Measurements from ENCODE around the gene IFT25. TPM values are rescaled to one million over a fixed set of nuclear protein-coding genes. Genes with fewer than 3 reads are reported as not detected.

IFT25 gene
- total RNA-seq, 4 donors from 2014 or later: 2.4 to 9.1 (median 2.9) TPM

DNA sequence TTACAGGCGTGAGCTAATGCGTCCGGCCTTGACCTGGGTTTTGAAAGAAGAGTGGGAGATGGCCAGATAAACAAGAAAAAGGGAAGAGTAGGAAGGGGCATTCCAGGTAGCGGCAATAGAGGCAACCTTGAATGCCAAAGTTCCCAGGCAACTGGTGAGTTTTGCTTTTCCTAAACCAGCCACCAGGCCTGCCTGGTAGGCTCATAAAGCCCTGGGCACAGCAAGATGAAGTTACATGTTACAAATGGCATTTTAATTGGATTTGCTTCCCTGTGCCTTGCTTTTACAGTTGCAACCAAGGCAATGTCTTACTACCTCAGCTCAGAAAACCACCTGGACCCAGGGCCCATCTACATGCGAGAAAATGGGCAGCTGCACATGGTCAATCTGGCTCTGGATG lies 6.2 kb upstream of the IFT25 start:
- Histone ChIP-seq H3K4me3 (no peak overlapping the region), H3K36me3 (peaks cover 0 to 23% of the 10 kb centered on the region in 2 donors), H3K9me3 (no peaks in the 10 kb centered on the region), H3K27ac (no peak overlapping the region), H3K27me3 (no peaks in the 10 kb centered on the region), H3K4me1 (peaks cover 8% of the 10 kb centered on the region in 2 donors)
- DNase-seq (no peak), ATAC-seq (no peak)
- intact Hi-C loops (cut with DNase I; ENCODE audit: low total_unique reads): no loop called here
- TF ChIP-seq, protein P1, sequence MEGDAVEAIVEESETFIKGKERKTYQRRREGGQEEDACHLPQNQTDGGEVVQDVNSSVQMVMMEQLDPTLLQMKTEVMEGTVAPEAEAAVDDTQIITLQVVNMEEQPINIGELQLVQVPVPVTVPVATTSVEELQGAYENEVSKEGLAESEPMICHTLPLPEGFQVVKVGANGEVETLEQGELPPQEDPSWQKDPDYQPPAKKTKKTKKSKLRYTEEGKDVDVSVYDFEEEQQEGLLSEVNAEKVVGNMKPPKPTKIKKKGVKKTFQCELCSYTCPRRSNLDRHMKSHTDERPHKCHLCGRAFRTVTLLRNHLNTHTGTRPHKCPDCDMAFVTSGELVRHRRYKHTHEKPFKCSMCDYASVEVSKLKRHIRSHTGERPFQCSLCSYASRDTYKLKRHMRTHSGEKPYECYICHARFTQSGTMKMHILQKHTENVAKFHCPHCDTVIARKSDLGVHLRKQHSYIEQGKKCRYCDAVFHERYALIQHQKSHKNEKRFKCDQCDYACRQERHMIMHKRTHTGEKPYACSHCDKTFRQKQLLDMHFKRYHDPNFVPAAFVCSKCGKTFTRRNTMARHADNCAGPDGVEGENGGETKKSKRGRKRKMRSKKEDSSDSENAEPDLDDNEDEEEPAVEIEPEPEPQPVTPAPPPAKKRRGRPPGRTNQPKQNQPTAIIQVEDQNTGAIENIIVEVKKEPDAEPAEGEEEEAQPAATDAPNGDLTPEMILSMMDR (IDR thresholded peaks at IDR 0.05 in 4 of 5, conservative IDR thresholded peaks at IDR 0.05 in 1 of 5): no peak
- TF ChIP-seq POLR2A (IDR thresholded peaks at IDR 0.05): no peak
- in situ Hi-C loops (cut with MboI; ENCODE audit: low sequenced_read_pairs in 4 of 4): loop anchor here in 1 of 4 donors (10.0 kb wide), 1 partner anchor 67 kb away; the partner anchor contains the start of gene YIPF1

DNA sequence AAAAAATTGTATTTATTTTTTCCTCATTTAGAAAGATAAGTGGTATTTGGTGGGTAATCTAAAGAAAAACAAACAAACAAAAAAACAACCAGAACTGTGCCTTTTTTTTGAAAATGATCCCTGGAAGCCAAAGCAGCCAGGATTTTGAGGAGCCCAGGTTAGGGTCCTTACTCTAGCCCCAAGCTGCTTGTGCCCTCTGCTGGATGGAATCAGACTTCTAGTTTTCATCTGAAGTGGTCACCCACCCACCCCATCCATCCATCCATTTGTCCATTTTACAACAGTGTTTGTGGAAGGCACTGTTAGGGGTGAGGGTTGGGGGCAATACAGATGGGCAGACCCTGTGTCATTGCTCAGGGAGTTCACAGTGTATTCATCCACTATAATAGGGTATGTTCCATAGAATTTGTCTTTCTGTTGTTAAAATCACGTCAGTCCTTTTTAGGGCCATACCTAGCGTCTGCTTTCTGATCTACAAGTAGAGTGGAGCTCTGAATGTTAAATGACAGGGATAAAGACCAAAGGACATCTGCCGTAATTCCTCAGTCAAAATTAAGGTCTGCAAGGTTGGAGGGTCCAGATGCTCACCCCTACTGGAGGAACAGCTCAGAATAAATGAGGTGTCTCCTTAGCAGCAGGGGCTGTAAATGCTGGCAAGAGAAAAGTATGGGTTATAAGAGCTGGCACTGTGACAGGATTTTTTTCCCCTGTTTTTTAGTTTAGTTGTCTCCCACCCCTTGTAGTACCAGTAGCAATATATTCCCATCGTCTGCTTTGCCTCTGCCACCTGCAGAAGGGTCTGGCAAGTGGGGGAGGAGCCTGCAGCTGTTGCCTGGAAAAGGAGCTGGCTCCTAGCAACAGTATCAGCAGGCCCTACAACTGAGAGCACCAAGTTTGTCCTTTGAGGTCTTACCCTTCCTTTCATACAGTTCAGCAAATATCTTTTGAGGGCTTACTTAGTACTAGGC lies 3.8 kb upstream of the IFT25 start:
- peaks cover 0 to 23% of the 10 kb centered on the region in 2 donors for H3K36me3 ChIP-seq
- TF ChIP-seq, protein P1 (IDR thresholded peaks at IDR 0.05 in 4 of 5, conservative IDR thresholded peaks at IDR 0.05 in 1 of 5): peak; percentile 12 to 56 (median 42)
- no peak for TF ChIP-seq POLR2A (IDR thresholded peaks at IDR 0.05)
- peaks cover 8 to 18% of the 10 kb centered on the region in 2 donors for H3K4me1 ChIP-seq
- H3K9me3 ChIP-seq: no peaks in the 10 kb centered on the region
- no peaks in the 10 kb centered on the region for H3K27me3 ChIP-seq
- ATAC-seq (no peak), DNase-seq (no peak)
- intact Hi-C loops (cut with DNase I; ENCODE audit: low total_unique reads) (loop anchor here (1.0 to 10.0 kb wide), 6 partner anchors 71 to 1892 kb away; partner anchors contain the start of genes ACOT11, BTF3L4, CPT2 and TTC4), in situ Hi-C loops (cut with MboI; ENCODE audit: low sequenced_read_pairs in 4 of 4) (loop anchor here in 3 of 4 donors (5.0 to 10.0 kb wide), 2 partner anchors 62 to 65 kb away; partner anchors contain the start of gene YIPF1 (in 3 of the 3))
- no peak overlapping the region for H3K4me3 ChIP-seq
- no peak overlapping the region for H3K27ac ChIP-seq

DNA sequence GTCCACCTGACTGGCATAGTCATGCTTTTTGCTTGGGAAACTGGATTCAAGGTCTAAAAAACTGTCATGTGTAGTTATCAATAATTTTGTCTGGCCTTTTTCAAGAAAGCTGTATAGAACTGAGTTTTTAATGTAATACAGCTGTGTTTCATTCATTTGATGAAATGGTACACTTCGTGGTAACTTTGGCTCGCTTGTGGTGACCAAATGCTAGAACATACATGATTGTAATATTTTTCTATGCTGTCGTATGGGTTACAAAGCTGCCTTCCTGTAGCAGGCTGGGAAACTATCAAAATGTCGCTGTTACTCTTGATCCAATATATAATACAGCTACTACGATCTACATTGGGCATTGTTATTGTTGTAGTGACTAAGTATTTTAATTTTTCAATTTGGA lies 2.8 kb upstream of the IFT25 start:
- peaks cover 8 to 19% of the 10 kb centered on the region in 2 donors for H3K4me1 ChIP-seq
- no peaks in the 10 kb centered on the region for H3K9me3 ChIP-seq
- no peak overlapping the region for H3K4me3 ChIP-seq
- no peaks in the 10 kb centered on the region for H3K27me3 ChIP-seq
- ATAC-seq: no peak
- TF ChIP-seq POLR2A (IDR thresholded peaks at IDR 0.05): no peak
- TF ChIP-seq, protein P1 (IDR thresholded peaks at IDR 0.05 in 4 of 5, conservative IDR thresholded peaks at IDR 0.05 in 1 of 5): no peak
- in situ Hi-C loops (cut with MboI; ENCODE audit: low sequenced_read_pairs in 4 of 4): loop anchor here in 3 of 4 donors (5.0 to 10.0 kb wide), 2 partner anchors 61 to 63 kb away; partner anchors contain the start of gene YIPF1 (in 3 of the 3)
- H3K27ac ChIP-seq: no peak overlapping the region
- H3K36me3 ChIP-seq: peaks cover 0 to 13% of the 10 kb centered on the region in 2 donors
- DNase-seq: no peak
- intact Hi-C loops (cut with DNase I; ENCODE audit: low total_unique reads): loop anchor here (5.0 to 10.0 kb wide), 5 partner anchors 86 to 1891 kb away; partner anchors contain the start of genes ACOT11, BTF3L4, CPT2 and TTC4

DNA sequence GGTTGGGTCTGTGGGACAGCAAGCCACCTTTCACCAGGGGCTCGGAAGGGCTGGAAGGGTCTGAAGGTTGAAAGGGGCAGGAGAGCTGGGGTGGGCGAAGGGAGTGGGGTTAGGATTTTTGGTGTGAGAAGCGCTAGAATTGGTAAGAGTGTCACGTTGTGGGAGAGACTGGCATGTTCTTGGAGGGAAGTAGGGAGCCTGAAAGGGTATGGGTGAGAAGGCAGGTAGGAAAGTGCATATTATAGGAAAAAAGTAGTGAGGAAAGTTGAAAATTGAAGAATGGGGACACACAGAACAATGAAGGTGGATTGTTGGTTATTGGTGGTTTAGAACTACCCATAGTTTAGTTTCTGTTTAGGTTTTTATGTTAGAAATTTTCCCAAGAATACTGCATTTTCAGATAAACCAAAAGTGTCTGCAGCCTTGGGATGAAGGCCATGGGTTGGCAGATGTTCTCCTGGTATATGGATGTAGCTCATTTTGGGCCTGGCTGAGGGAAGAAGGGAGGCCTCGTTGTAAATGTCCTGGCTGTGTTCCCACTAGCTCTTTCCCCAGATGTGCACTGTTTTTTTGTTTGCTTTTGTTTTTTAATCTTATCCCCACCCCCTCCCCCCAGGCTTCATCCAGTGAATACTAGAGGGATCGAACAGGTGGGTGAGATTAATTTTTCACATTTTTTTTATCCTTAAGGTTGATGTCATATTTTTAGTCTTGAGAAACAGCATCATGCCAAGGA lies 1.8 kb upstream of the IFT25 start:
- peak overlapping the region; percentile 86 to 97 (median 94) for H3K27ac ChIP-seq
- TF ChIP-seq, protein P1 (IDR thresholded peaks at IDR 0.05 in 4 of 5, conservative IDR thresholded peaks at IDR 0.05 in 1 of 5): no peak
- no peak for TF ChIP-seq POLR2A (IDR thresholded peaks at IDR 0.05)
- in situ Hi-C loops (cut with MboI; ENCODE audit: low sequenced_read_pairs in 4 of 4): loop anchor here in 3 of 4 donors (5.0 to 10.0 kb wide), 2 partner anchors 60 to 63 kb away; partner anchors contain the start of gene YIPF1 (in 3 of the 3)
- H3K9me3 ChIP-seq: no peaks in the 10 kb centered on the region
- intact Hi-C loops (cut with DNase I; ENCODE audit: low total_unique reads): loop anchor here (5.0 to 10.0 kb wide), 5 partner anchors 85 to 1890 kb away; partner anchors contain the start of genes ACOT11, BTF3L4, CPT2 and TTC4
- peaks cover 0 to 6% of the 10 kb centered on the region in 2 donors for H3K36me3 ChIP-seq
- peak overlapping the region; percentile 73 to 98 (median 84) for H3K4me3 ChIP-seq
- ATAC-seq (no peak), DNase-seq (no peak)
- no peaks in the 10 kb centered on the region for H3K27me3 ChIP-seq
- H3K4me1 ChIP-seq: peaks cover 8 to 19% of the 10 kb centered on the region in 2 donors
